H1 (cell line): ENCODE data around the gene PILRB. TPM values are rescaled to one million over a fixed set of nuclear protein-coding genes. Genes with fewer than 3 reads are reported as not detected.
A peak's percentile ranks its signal among the peaks of the same experiment; 100 is the strongest.

Experiments
- CTCF ChIA-PET: fragments of 300-600 bp; sonication (Branson Sonifier 250); formaldehyde crosslinking; loops from one replicate; lab custom pipeline; 2021; ENCODE audit not compliant: partially characterized antibody; lab: Charles Lee
- POLR2A ChIA-PET: fragments of 300-600 bp; sonication (Branson Sonifier 250); formaldehyde crosslinking; loops from one replicate; lab custom pipeline; 2021; ENCODE audit warnings: inconsistent platforms; ENCODE audit not compliant: partially characterized antibody; lab: Charles Lee
- DNase-seq, 2 experiments: peaks; one replicate each; pipeline versions ENCODE4 v3.0.0 to v3.0.0-alpha.2; 2010 to 2022; ENCODE audit warnings: low spot score in 2 of 2, low read depth in 1 of 2, mixed read lengths in 1 of 2
- FAIRE-seq: peaks from 2 replicates; lab custom pipeline; 2011; peaks lifted over from hg19 to GRCh38; lab: Jason Lieb, UNC
- H2AFZ ChIP-seq: 2 replicates; pipeline ENCODE4 v1.8.1; 2012; ENCODE audit warnings: low read length, inconsistent platforms
- H2AK5ac ChIP-seq: 2 replicates; pipeline ENCODE4 v1.6.1; 2013; ENCODE audit warnings: low read depth, low read length
- H2BK120ac ChIP-seq: replicated peaks from 2 replicates; pipeline ENCODE3; 2013; ENCODE audit warnings: low read depth, low read length, inconsistent platforms
- H2BK12ac ChIP-seq: 2 replicates; pipeline ENCODE4 v1.6.1; 2013; ENCODE audit warnings: low read depth, low read length
- H2BK15ac ChIP-seq: 2 replicates; pipeline ENCODE4 v1.6.1; 2013; ENCODE audit warnings: low read length
- H2BK20ac ChIP-seq: 2 replicates; pipeline ENCODE4 v1.6.1; 2013; ENCODE audit warnings: low read length
- H2BK5ac ChIP-seq: 2 replicates; pipeline ENCODE4 v1.6.1; 2013; ENCODE audit warnings: low read depth, low read length
- H3K14ac ChIP-seq: 2 replicates; pipeline ENCODE4 v1.6.1; 2013; ENCODE audit warnings: inconsistent platforms; ENCODE audit not compliant: insufficient read length
- H3K18ac ChIP-seq: 2 replicates; pipeline ENCODE4 v1.6.1; 2013; ENCODE audit warnings: low read length; ENCODE audit errors: extremely low read depth
- H3K23ac ChIP-seq: 2 replicates; pipeline ENCODE4 v1.6.1; 2013; ENCODE audit warnings: inconsistent platforms; ENCODE audit not compliant: insufficient read length
- H3K23me2 ChIP-seq: 2 replicates; pipeline ENCODE4 v1.6.1; 2013; ENCODE audit warnings: low read depth, low read length
- H3K27ac ChIP-seq: 2 replicates; pipeline ENCODE4 v1.6.1; 2011; ENCODE audit warnings: low read depth, low read length, inconsistent platforms
- H3K27me3 ChIP-seq, 4 experiments: replicated peaks in 1 of 4; 1 replicate in 1 of 4; 2 replicates in 3 of 4; pipeline versions ENCODE4 v1.6.1 to v1.8.1; 2011 to 2013; ENCODE audit warnings: low read length in 3 of 4, mild to moderate bottlenecking in 3 of 4, inconsistent platforms in 2 of 4, mixed read lengths in 2 of 4, moderate library complexity in 1 of 4; ENCODE audit not compliant: control insufficient read depth in 3 of 4, insufficient read depth in 3 of 4; ENCODE audit errors: extremely low read depth in 1 of 4
- H3K36me3 ChIP-seq, 4 experiments: 2 replicates each; pipeline versions ENCODE4 v1.6.1 to v1.8.1; 2011 to 2013; ENCODE audit warnings: mild to moderate bottlenecking in 4 of 4, low read length in 3 of 4, moderate library complexity in 2 of 4, control low read depth in 1 of 4, inconsistent platforms in 1 of 4; ENCODE audit not compliant: insufficient read depth in 4 of 4, control insufficient read depth in 2 of 4
- H3K4ac ChIP-seq: replicated peaks from 2 replicates; pipeline ENCODE3; 2013; ENCODE audit warnings: low read length, low read depth, mixed read lengths, inconsistent platforms; ENCODE audit not compliant: insufficient read length
- H3K4me1 ChIP-seq, 4 experiments: replicated peaks in 1 of 4; 1 replicate in 1 of 4; 2 replicates in 3 of 4; pipeline versions ENCODE4 v1.6.1 to v1.8.1; 2011 to 2013; ENCODE audit warnings: low read length in 3 of 4, inconsistent platforms in 2 of 4, mixed read lengths in 1 of 4; ENCODE audit not compliant: insufficient read depth in 4 of 4, control insufficient read depth in 3 of 4
- H3K4me2 ChIP-seq, 2 experiments: 2 replicates each; pipeline versions ENCODE4 v1.6.1 to v1.8.1; 2011 to 2013; ENCODE audit warnings: low read depth in 2 of 2, low read length in 2 of 2, control low read depth in 1 of 2, inconsistent platforms in 1 of 2, mild to moderate bottlenecking in 1 of 2; ENCODE audit not compliant: insufficient read depth in 1 of 2
- H3K4me3 ChIP-seq, 4 experiments: fragments of 200-600, 300-600 bp in 1 of 4; sonication (generic), shearing (Covaris generic), sonication (Bioruptor Twin) in 1 of 4; 2 replicates each; pipeline versions ENCODE4 v1.5.1 to v1.8.1; 2011 to 2016; ENCODE audit warnings: low read length in 4 of 4, low read depth in 3 of 4, control low read depth in 2 of 4, inconsistent platforms in 2 of 4, mild to moderate bottlenecking in 2 of 4, mixed read lengths in 1 of 4, moderate library complexity in 1 of 4; ENCODE audit not compliant: insufficient read depth in 2 of 4; ENCODE audit errors: extremely low read depth in 1 of 4
- H3K56ac ChIP-seq: replicated peaks from 2 replicates; pipeline ENCODE3; 2013; ENCODE audit warnings: low read depth, mild to moderate bottlenecking, mixed read lengths, low read length, inconsistent platforms; ENCODE audit not compliant: insufficient read length
- H3K79me1 ChIP-seq: 2 replicates; pipeline ENCODE4 v1.6.1; 2013; ENCODE audit warnings: low read depth, low read length, control low read depth
- H3K79me2 ChIP-seq, 2 experiments: 2 replicates each; pipeline versions ENCODE4 v1.6.1 to v1.8.1; 2012 to 2013; ENCODE audit warnings: low read length in 2 of 2, mild to moderate bottlenecking in 2 of 2, inconsistent platforms in 1 of 2; ENCODE audit not compliant: insufficient read depth in 2 of 2, control insufficient read depth in 1 of 2
- H3K9ac ChIP-seq, 4 experiments: replicated peaks in 1 of 4; 1 replicate in 1 of 4; 2 replicates in 3 of 4; pipeline versions ENCODE4 v1.6.1 to v1.8.1; 2011 to 2013; ENCODE audit warnings: low read depth in 3 of 4, low read length in 3 of 4, control low read depth in 2 of 4, mild to moderate bottlenecking in 2 of 4, moderate library complexity in 2 of 4, inconsistent platforms in 1 of 4; ENCODE audit errors: extremely low read depth in 1 of 4
- H3K9me3 ChIP-seq, 2 experiments: 2 replicates each; pipeline versions ENCODE4 v1.6.1 to v1.8.1; 2012 to 2013; ENCODE audit warnings: mild to moderate bottlenecking in 2 of 2, moderate library complexity in 2 of 2, control low read depth in 1 of 2, inconsistent platforms in 1 of 2, low read depth in 1 of 2, low read length in 1 of 2, mixed read lengths in 1 of 2; ENCODE audit not compliant: insufficient read depth in 2 of 2
- H4K20me1 ChIP-seq, 2 experiments: replicated peaks in 1 of 2; 2 replicates each; pipeline versions ENCODE3 to v1.8.1; 2011 to 2013; ENCODE audit warnings: inconsistent platforms in 2 of 2, low read length in 2 of 2, mild to moderate bottlenecking in 1 of 2; ENCODE audit not compliant: insufficient read depth in 2 of 2, control insufficient read depth in 1 of 2
- H4K5ac ChIP-seq: 2 replicates; pipeline ENCODE4 v1.6.1; 2013; ENCODE audit warnings: low read length, low read depth, mixed read lengths, inconsistent platforms; ENCODE audit not compliant: insufficient read length
- H4K8ac ChIP-seq: 2 replicates; pipeline ENCODE4 v1.8.0; 2013; ENCODE audit warnings: mild to moderate bottlenecking, moderate library complexity, low read length, inconsistent platforms; ENCODE audit not compliant: insufficient read depth; ENCODE audit errors: extremely low read depth
- H4K91ac ChIP-seq: replicated peaks from 2 replicates; pipeline ENCODE3; 2013; ENCODE audit warnings: low read length, mixed read lengths, inconsistent platforms; ENCODE audit not compliant: insufficient read length
- CEBPB ChIP-seq: IDR thresholded peaks from 2 replicates; pipeline ENCODE4 v1.6.1; 2012; ENCODE audit warnings: low read depth, low read length
- CREB1 ChIP-seq: IDR thresholded peaks from 2 replicates; pipeline ENCODE4 v1.6.1; 2012; ENCODE audit warnings: inconsistent platforms
- EGR1 ChIP-seq: IDR thresholded peaks from 2 replicates; pipeline ENCODE4 v1.6.1; 2011; ENCODE audit warnings: low read depth, low read length, borderline replicate concordance
- JUND ChIP-seq: IDR thresholded peaks from 2 replicates; pipeline ENCODE4 v1.6.1; 2011; ENCODE audit warnings: mild to moderate bottlenecking, improper control_type of control experiment, low read length
- KDM4A ChIP-seq: IDR thresholded peaks from one replicate; pipeline ENCODE4 v1.7.1; 2012; ENCODE audit warnings: low read depth, mild to moderate bottlenecking, moderate library complexity, low read length, inconsistent platforms; ENCODE audit not compliant: severe bottlenecking
- MAX ChIP-seq: IDR thresholded peaks from 2 replicates; pipeline ENCODE4 v1.6.1; 2012; ENCODE audit warnings: inconsistent platforms
- PHF8 ChIP-seq: fragments of 200-600 bp; sonication (generic); conservative IDR thresholded peaks from 2 replicates; pipeline ENCODE4 v1.7.1; 2012; ENCODE audit warnings: low read depth, mild to moderate bottlenecking, inconsistent platforms, low read length, moderate library complexity
- POLR2AphosphoS5 ChIP-seq: IDR thresholded peaks from 2 replicates; pipeline ENCODE4 v1.6.1; 2011; ENCODE audit warnings: low read depth, low read length
- RNF2 ChIP-seq: fragments of 200-900, 300-1000 bp; sonication (generic); IDR thresholded peaks from 2 replicates; pipeline ENCODE4 v1.7.1; 2016; ENCODE audit warnings: borderline replicate concordance, low read depth, mild to moderate bottlenecking, antibody characterized with exemption, low read length; ENCODE audit not compliant: poor library complexity, severe bottlenecking; ENCODE audit errors: missing control alignments
- SAP30 ChIP-seq: fragments of 300-600 bp; sonication (generic); IDR thresholded peaks from 2 replicates; pipeline ENCODE4 v1.7.1; 2012; ENCODE audit warnings: low read length, moderate library complexity, mild to moderate bottlenecking, inconsistent platforms; ENCODE audit not compliant: insufficient read depth, insufficient replicate concordance
- SIRT6 ChIP-seq: IDR thresholded peaks from one replicate; pipeline ENCODE4 v1.7.1; 2012; ENCODE audit warnings: low read length, inconsistent platforms
- TAF1 ChIP-seq: IDR thresholded peaks from 2 replicates; pipeline ENCODE4 v1.6.1; 2011; ENCODE audit warnings: mild to moderate bottlenecking, low read depth, low read length
- TEAD4 ChIP-seq: IDR thresholded peaks from 2 replicates; pipeline ENCODE4 v1.6.1; 2012; ENCODE audit warnings: low read depth, low read length, inconsistent platforms, mixed read lengths
- WGBS, 2 experiments: shearing (Covaris generic) in 1 of 2; methylation state at CpG; one replicate each; pipeline versions ENCODE4 v1.1.6 to v1.1.7; 2013 to 2015; ENCODE audit warnings: low lambda C conversion rate in 2 of 2, mixed read lengths in 2 of 2, inconsistent platforms in 1 of 2, low coverage in 1 of 2, missing lambda C conversion rate in 1 of 2; ENCODE audit not compliant: insufficient replicate concordance in 2 of 2, insufficient coverage in 1 of 2, insufficient read length in 1 of 2; ENCODE audit errors: extremely low coverage in 1 of 2, missing lambda C conversion rate in 1 of 2; 5-methylcytosine and 5-hydroxymethylcytosine counted together
- polyA plus RNA-seq, 7 experiments: library from polyadenylated mRNA; depleted of rRNA in 3 of 7; stranded (reverse) in 5 of 7; unstranded in 2 of 7; fragments of >200 nt in 5 of 7; fragments of 200-250 nt in 2 of 7; gene quantifications; 1 replicate in 5 of 7; 2 replicates in 1 of 7; 4 replicates in 1 of 7; pipeline versions ENCODE4 v1.2.1 to v1.2.3, GENCODE V29; 2011 to 2013; ENCODE audit warnings: missing spikeins in 2 of 7, mixed read lengths in 2 of 7
- total RNA-seq: library from RNA; stranded (reverse); fragmentation: NEBNext Ultra II Directional; extraction: Animal tissue kit (Norgen Biotek cat#: 25700); gene quantifications from 2 replicates; pipeline ENCODE4 v1.2.1, GENCODE V29; 2021

Gene PILRB
- total and polyA plus RNA-seq, 2 of the 8 experiments (the other 6 are each of a cell fraction or from before 2014, with no cell fraction given), result 32.2 to 49.9 TPM

DNA sequence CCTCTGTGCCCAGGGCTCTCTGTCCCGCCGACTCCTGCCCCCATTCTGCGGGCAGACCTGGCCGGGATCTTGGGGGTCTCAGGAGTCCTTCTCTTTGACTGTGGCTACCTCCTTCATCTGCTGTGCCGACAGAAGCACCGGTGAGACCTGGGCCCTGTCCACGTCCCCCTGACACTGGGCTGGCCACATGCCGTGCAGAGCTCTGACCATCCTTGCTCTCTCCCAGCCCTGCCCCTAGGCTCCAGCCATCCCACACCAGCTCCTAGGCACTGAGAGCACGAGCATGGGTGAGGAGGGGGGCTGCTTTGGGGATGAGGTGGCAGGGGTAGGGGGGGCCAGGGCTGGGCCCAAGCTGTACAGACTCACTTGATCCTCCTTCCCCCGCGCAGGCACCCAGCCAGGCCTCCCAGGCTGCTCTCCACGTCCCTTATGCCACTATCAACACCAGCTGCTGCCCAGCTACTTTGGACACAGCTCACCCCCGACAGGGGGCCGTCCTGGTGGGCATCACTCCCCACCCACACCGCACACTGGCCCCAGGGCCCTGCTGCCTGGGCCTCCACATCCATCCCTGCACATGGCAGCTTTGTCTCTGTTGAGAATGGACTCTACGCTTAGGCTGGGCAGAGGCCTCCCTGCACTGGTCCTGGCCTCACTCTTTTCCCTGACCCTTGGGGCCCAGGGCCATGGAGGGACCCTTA is 4.8 kb upstream of the PILRB start:
- no peak overlapping the region for H3K4me3 ChIP-seq
- H3K27ac ChIP-seq, result no peak overlapping the region
- H3K14ac ChIP-seq, result no peak overlapping the region
- no peak overlapping the region for H4K5ac ChIP-seq
- peaks cover 2 to 14% of the 10 kb centered on the region in 2 experiments for H4K20me1 ChIP-seq
- no peak overlapping the region for H2BK12ac ChIP-seq
- no peaks in the 10 kb centered on the region for H3K79me2 ChIP-seq
- WGBS, 2 experiments, result 90% methylated on average over 10 of the region's 16 CpGs; no CpG with 5 or more reads in 1 of the 2 experiments
- no peak overlapping the region for H3K4me2 ChIP-seq
- no peak overlapping the region for H2BK15ac ChIP-seq
- no peak overlapping the region for H2AFZ ChIP-seq
- H3K56ac ChIP-seq, result no peak overlapping the region
- H3K9me3 ChIP-seq, result no peaks in the 10 kb centered on the region
- 0 out of 2 replicates have a peak overlapping the region, but pooled peaks have one; percentile 35 for H2BK5ac ChIP-seq
- no peak overlapping the region for H4K91ac ChIP-seq
- peak overlapping the region; percentile 51; the same call in 1 of the 2 replicates for H4K8ac ChIP-seq
- no peaks in the 10 kb centered on the region for H3K4me1 ChIP-seq
- no peaks in the 10 kb centered on the region for H3K27me3 ChIP-seq
- no peak overlapping the region for H3K23ac ChIP-seq
- no peak overlapping the region for H3K9ac ChIP-seq
- H3K18ac ChIP-seq, result no peak overlapping the region
- H3K4ac ChIP-seq, result no peak overlapping the region
- no peaks in the 10 kb centered on the region for H3K23me2 ChIP-seq
- FAIRE-seq (no peak), DNase-seq (no peak)
- peaks cover 25 to 70% (median 45%) of the 10 kb centered on the region in 4 experiments for H3K36me3 ChIP-seq
- CTCF ChIA-PET, result interaction anchor here (0.7 to 2.3 kb wide), 3 partner anchors 8 to 21 kb away, joined by 3 to 7 read pairs (median 3); no protein-coding TSS in a partner anchor
- no peaks in the 10 kb centered on the region; the same call in 1 of the 2 replicates for H3K79me1 ChIP-seq
- H2AK5ac ChIP-seq, result no peak overlapping the region
- H2BK120ac ChIP-seq, result no peak overlapping the region
- POLR2A ChIA-PET, result interaction anchor here (1.1 to 1.8 kb wide), 5 partner anchors 9 to 76 kb away, joined by 3 to 8 read pairs (median 4); partner anchors contain the start of gene ZCWPW1
- no peak overlapping the region for H2BK20ac ChIP-seq
- TF ChIP-seq EGR1, result no peak
- no peak for TF ChIP-seq TAF1
- no peak for TF ChIP-seq KDM4A
- TF ChIP-seq SAP30, result no peak
- no peak for TF ChIP-seq PHF8
- no peak for TF ChIP-seq CREB1
- no peak for TF ChIP-seq MAX
- no peak for TF ChIP-seq POLR2AphosphoS5
- TF ChIP-seq CEBPB, result no peak
- no peak for TF ChIP-seq RNF2
- TF ChIP-seq TEAD4, result no peak
- no peak for TF ChIP-seq JUND
- TF ChIP-seq SIRT6, result no peak
